K562 (cell line): ENCODE measurements around the gene DNAJC8. TPM values are rescaled to one million over a fixed set of nuclear protein-coding genes. Genes with fewer than 3 reads are reported as not detected.
A peak's percentile ranks its signal among the peaks of the same experiment; 100 is the strongest.

ENCODE experiments used
- CBX8 ChIP-seq: fragments of 200-600 bp; sonication (generic); IDR thresholded peaks from 2 replicates; pipeline ENCODE4 v1.6.1; 2012; ENCODE audit warnings: borderline replicate concordance, mixed run types, low read depth, mild to moderate bottlenecking, moderate library complexity, mixed read lengths, low read length, control low read depth, inconsistent platforms; ENCODE audit not compliant: poor library complexity, severe bottlenecking; ENCODE audit errors: extremely low read depth
- CSDE1 ChIP-seq, 2 experiments: fragments of 450-650 bp; IDR thresholded peaks; 2 replicates each; pipeline ENCODE4 v1.6.1; 2016; ENCODE audit warnings: mild to moderate bottlenecking in 1 of 2
- EWSR1 ChIP-seq: fragments of 450-650 bp; IDR thresholded peaks from 2 replicates; pipeline ENCODE4 v1.6.1; 2018; ENCODE audit warnings: borderline replicate concordance, mild to moderate bottlenecking, low read depth, moderate library complexity; ENCODE audit not compliant: partially characterized antibody
- NFIC ChIP-seq: fragments of 450-650 bp; IDR thresholded peaks from 2 replicates; pipeline ENCODE4 v1.6.1; 2017; ENCODE audit warnings: mild to moderate bottlenecking, inconsistent platforms
- NFYB ChIP-seq: IDR thresholded peaks from 2 replicates; pipeline ENCODE4 v1.6.1; 2011; ENCODE audit warnings: mild to moderate bottlenecking, moderate library complexity; ENCODE audit not compliant: insufficient read length; ENCODE audit errors: extremely low read depth
- NR1H2 ChIP-seq: sonication (generic); formaldehyde crosslinking; IDR thresholded peaks from 2 replicates; pipeline ENCODE4 v1.4.0; 2020; ENCODE audit warnings: mild to moderate bottlenecking, missing genetic modification reagents
- PHB ChIP-seq: fragments of 250-450 bp; sonication (Bioruptor Pico); IDR thresholded peaks from 2 replicates; pipeline ENCODE4 v1.5.0; 2021
- RFX5 ChIP-seq: IDR thresholded peaks from 2 replicates; pipeline ENCODE4 v1.6.1; 2011; ENCODE audit warnings: low read depth, mild to moderate bottlenecking, improper control_type of control experiment, low read length
- TRIM24 ChIP-seq, 2 experiments: fragments of 450-650 bp; IDR thresholded peaks; 2 replicates each; pipeline ENCODE4 v1.6.1; 2016
- ZFP30 ChIP-seq: fragments of 250-450 bp; sonication (Bioruptor Pico); IDR thresholded peaks from 2 replicates; pipeline ENCODE4 v1.8.0; 2022; ENCODE audit warnings: moderate library complexity, mild to moderate bottlenecking, inconsistent platforms, borderline replicate concordance
- ZFP36 ChIP-seq: fragments of 150-350 bp; IDR thresholded peaks from 2 replicates; pipeline ENCODE4 v1.6.1; 2018; ENCODE audit warnings: low read length, low read depth; ENCODE audit not compliant: partially characterized antibody
- ZNF140 ChIP-seq: fragments of 250-450 bp; sonication (Bioruptor Pico); IDR thresholded peaks from 2 replicates; pipeline ENCODE4 v1.8.0; 2021; ENCODE audit warnings: moderate library complexity, mild to moderate bottlenecking, inconsistent platforms
- polyA plus RNA-seq, 8 experiments: library from polyadenylated mRNA; depleted of rRNA in 4 of 8; stranded (reverse) in 5 of 8; unstranded in 3 of 8; fragments of >200 nt; fragmentation: Nextera tagmentation in 2 of 8; fragmentation: Illumina TruSeq in 1 of 8; extraction: Ambion mirVana in 2 of 8; extraction: Trizol in 1 of 8; gene quantifications; 2 replicates each; pipeline versions ENCODE4 v1.2.1 to v1.2.3, GENCODE V29; 2011 to 2014; ENCODE audit warnings: inconsistent platforms in 1 of 8, missing spikeins in 1 of 8
- total RNA-seq, 7 experiments: library from RNA; depleted of rRNA in 6 of 7; stranded (reverse); fragments of >200 nt in 6 of 7; fragmentation: Illumina TruSeq in 2 of 7; extraction: Trizol in 2 of 7; gene quantifications; 2 replicates each; pipeline versions ENCODE4 v1.2.1 to v1.2.3, GENCODE V29; 2011 to 2021; ENCODE audit warnings: low replicate concordance in 1 of 7
- TF ChIP-seq, protein P1 (sequence below): fragments of 250-450 bp; sonication (Bioruptor Pico); IDR thresholded peaks from 2 replicates; pipeline ENCODE4 v1.8.0; 2022; ENCODE audit warnings: moderate library complexity, mild to moderate bottlenecking, inconsistent platforms
- TF ChIP-seq, protein P2 (sequence below): fragments of 250-450 bp; sonication (Bioruptor Pico); IDR thresholded peaks from 2 replicates; pipeline ENCODE4 v1.8.0; 2022; ENCODE audit warnings: moderate library complexity, mild to moderate bottlenecking, inconsistent platforms
- TF ChIP-seq, protein P3 (sequence below), 2 experiments: fragments of 450-650 bp; conservative IDR thresholded peaks; 2 replicates each; pipeline ENCODE4 v1.6.1; 2017; ENCODE audit warnings: mild to moderate bottlenecking in 2 of 2, moderate library complexity in 2 of 2
- TF ChIP-seq, protein P4 (sequence below): sonication (generic); IDR thresholded peaks from 2 replicates; pipeline ENCODE4 v1.6.1; 2016
- TF ChIP-seq, protein P5 (sequence below): fragments of 250-450 bp; sonication (Bioruptor Pico); IDR thresholded peaks from 2 replicates; pipeline ENCODE4 v1.9.0; 2021; ENCODE audit warnings: mild to moderate bottlenecking, inconsistent platforms

The DNAJC8 gene
- total and polyA plus RNA-seq, 9 of the 15 experiments (the other 6 are each of a cell fraction or from before 2014, with no cell fraction given): 143 to 508 (median 209) TPM

DNA sequence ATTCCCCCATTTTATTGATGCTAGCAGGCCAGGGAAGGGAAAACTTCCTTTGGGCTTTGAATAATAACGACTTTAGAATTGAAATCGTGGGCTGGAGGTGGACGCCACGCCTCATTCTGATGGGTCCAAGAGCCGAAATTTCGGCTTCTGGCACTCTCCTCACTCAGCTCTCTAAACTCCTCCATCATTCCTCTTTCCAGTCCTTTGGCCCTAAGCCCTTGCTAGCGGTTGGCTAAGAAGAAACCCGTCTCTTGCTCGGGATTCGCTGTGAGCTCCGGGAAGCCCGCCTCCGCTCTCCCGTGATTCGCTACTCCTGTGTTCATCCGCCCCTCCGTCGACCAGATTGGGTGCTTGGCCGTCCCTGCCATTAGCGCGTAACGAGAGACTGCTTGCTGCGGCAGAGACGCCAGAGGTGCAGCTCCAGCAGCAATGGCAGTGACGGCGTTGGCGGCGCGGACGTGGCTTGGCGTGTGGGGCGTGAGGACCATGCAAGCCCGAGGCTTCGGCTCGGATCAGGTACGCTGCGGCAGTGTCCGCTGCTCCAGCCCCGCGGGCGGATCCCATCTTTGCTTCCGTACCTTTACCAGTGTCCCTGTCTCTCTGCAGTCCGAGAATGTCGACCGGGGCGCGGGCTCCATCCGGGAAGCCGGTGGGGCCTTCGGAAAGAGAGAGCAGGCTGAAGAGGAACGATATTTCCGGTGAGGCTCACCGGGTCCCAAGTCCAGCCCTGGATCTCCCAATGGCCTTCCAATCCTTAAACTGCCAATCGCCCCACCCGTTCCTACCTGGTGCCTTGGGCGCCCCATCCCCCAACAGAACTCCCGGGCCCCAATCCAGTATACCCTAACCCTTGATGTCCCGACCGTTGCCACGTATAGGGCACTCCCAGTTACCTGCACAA lies 3.2 kb upstream of the DNAJC8 start, which contains the start of gene ATP5IF1 (continued):
- TF ChIP-seq NFYB (peak; percentile 99), CSDE1 (IDR thresholded peaks at IDR 0.05) (no peak), ZFP30 (no peak), PHB (peak; percentile 69; the same call in 1 of the 2 replicates), RFX5 (no peak), TRIM24 (IDR thresholded peaks at IDR 0.05) (peak in 1 of 2 experiments; percentile 35; a peak in 1 of 4 replicates), CBX8 (no peak), ZNF140 (CRISPR knock-in tag) (no peak), ZFP36 (peak; percentile 2), NR1H2 (CRISPR knock-in tag) (peak; percentile 81; the same call in 1 of the 2 replicates), EWSR1 (no peak), NFIC (peak; percentile 69)
- TF ChIP-seq, protein P1, sequence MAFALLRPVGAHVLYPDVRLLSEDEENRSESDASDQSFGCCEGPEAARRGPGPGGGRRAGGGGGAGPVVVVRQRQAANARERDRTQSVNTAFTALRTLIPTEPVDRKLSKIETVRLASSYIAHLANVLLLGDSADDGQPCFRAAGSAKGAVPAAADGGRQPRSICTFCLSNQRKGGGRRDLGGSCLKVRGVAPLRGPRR (CRISPR knock-in tag): no peak
- TF ChIP-seq, protein P2, sequence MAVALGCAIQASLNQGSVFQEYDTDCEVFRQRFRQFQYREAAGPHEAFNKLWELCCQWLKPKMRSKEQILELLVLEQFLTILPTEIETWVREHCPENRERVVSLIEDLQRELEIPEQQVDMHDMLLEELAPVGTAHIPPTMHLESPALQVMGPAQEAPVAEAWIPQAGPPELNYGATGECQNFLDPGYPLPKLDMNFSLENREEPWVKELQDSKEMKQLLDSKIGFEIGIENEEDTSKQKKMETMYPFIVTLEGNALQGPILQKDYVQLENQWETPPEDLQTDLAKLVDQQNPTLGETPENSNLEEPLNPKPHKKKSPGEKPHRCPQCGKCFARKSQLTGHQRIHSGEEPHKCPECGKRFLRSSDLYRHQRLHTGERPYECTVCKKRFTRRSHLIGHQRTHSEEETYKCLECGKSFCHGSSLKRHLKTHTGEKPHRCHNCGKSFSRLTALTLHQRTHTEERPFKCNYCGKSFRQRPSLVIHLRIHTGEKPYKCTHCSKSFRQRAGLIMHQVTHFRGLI: no peak
- TF ChIP-seq, protein P3, sequence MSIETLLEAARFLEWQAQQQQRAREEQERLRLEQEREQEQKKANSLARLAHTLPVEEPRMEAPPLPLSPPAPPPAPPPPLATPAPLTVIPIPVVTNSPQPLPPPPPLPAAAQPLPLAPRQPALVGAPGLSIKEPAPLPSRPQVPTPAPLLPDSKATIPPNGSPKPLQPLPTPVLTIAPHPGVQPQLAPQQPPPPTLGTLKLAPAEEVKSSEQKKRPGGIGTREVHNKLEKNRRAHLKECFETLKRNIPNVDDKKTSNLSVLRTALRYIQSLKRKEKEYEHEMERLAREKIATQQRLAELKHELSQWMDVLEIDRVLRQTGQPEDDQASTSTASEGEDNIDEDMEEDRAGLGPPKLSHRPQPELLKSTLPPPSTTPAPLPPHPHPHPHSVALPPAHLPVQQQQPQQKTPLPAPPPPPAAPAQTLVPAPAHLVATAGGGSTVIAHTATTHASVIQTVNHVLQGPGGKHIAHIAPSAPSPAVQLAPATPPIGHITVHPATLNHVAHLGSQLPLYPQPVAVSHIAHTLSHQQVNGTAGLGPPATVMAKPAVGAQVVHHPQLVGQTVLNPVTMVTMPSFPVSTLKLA (conservative IDR thresholded peaks at IDR 0.05): peak; percentile 22 to 50; a peak in 1 of 4 replicates
- TF ChIP-seq, protein P4, sequence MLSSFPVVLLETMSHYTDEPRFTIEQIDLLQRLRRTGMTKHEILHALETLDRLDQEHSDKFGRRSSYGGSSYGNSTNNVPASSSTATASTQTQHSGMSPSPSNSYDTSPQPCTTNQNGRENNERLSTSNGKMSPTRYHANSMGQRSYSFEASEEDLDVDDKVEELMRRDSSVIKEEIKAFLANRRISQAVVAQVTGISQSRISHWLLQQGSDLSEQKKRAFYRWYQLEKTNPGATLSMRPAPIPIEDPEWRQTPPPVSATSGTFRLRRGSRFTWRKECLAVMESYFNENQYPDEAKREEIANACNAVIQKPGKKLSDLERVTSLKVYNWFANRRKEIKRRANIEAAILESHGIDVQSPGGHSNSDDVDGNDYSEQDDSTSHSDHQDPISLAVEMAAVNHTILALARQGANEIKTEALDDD: no peak
- TF ChIP-seq, protein P5, sequence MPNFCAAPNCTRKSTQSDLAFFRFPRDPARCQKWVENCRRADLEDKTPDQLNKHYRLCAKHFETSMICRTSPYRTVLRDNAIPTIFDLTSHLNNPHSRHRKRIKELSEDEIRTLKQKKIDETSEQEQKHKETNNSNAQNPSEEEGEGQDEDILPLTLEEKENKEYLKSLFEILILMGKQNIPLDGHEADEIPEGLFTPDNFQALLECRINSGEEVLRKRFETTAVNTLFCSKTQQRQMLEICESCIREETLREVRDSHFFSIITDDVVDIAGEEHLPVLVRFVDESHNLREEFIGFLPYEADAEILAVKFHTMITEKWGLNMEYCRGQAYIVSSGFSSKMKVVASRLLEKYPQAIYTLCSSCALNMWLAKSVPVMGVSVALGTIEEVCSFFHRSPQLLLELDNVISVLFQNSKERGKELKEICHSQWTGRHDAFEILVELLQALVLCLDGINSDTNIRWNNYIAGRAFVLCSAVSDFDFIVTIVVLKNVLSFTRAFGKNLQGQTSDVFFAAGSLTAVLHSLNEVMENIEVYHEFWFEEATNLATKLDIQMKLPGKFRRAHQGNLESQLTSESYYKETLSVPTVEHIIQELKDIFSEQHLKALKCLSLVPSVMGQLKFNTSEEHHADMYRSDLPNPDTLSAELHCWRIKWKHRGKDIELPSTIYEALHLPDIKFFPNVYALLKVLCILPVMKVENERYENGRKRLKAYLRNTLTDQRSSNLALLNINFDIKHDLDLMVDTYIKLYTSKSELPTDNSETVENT (CRISPR knock-in tag): peak; percentile 86; the same call in 1 of the 2 replicates
